ENCODE measurements around the gene NIM1K.

- TF ChIP-seq CTCF (conservative IDR thresholded peaks at IDR 0.05 in 1 of 2, IDR thresholded peaks at IDR 0.05 in 1 of 2; ENCODE audit: low read depth in 1 of 2, low read length in 2 of 2) (no peak), EZH2 (IDR thresholded peaks at IDR 0.05; ENCODE audit: low read length, missing control alignments) (no peak)
Measured at GRCh38 chr5:43281840-43282658, 90.0 kb downstream of the NIM1K start.

Data from fibroblast of lung (primary cell).